ENCODE results near the gene NPBWR2. TPM values are rescaled to one million over a fixed set of nuclear protein-coding genes. Genes with fewer than 3 reads are reported as not detected.

The NPBWR2 gene
- total RNA-seq, 1 donor from 2014 or later, result not detected

- DNase-seq, result peak; percentile 7
- Mint-ChIP-seq H3K4me1 (ENCODE audit: low read depth, unreplicated experiment) (peaks cover 11% of the 10 kb centered on the region), H3K9me3 (ENCODE audit: unreplicated experiment) (peaks cover 3% of the 10 kb centered on the region), H3K4me3 (ENCODE audit: unreplicated experiment) (no peak overlapping the region), H3K27ac (ENCODE audit: unreplicated experiment) (no peak overlapping the region), H3K27me3 (ENCODE audit: unreplicated experiment) (peaks cover 2% of the 10 kb centered on the region), H3K36me3 (ENCODE audit: unreplicated experiment) (no peaks in the 10 kb centered on the region)
- TF ChIP-seq CTCF (IDR thresholded peaks at IDR 0.05; ENCODE audit: partially characterized antibody, unreplicated experiment), result no peak
These were observed 7.1 kb upstream of the NPBWR2 start for GRCh38 chr20:64114356-64114971.

GRCh38 chr20:64113796-64114355 lies 6.5 kb upstream of the NPBWR2 start:
- Mint-ChIP-seq H3K9me3 (ENCODE audit: unreplicated experiment) (peaks cover 3% of the 10 kb centered on the region), H3K4me1 (ENCODE audit: low read depth, unreplicated experiment) (peaks cover 11% of the 10 kb centered on the region), H3K36me3 (ENCODE audit: unreplicated experiment) (no peaks in the 10 kb centered on the region), H3K27ac (ENCODE audit: unreplicated experiment) (no peak overlapping the region), H3K27me3 (ENCODE audit: unreplicated experiment) (peaks cover 2% of the 10 kb centered on the region), H3K4me3 (ENCODE audit: unreplicated experiment) (no peak overlapping the region)
- TF ChIP-seq CTCF (IDR thresholded peaks at IDR 0.05; ENCODE audit: partially characterized antibody, unreplicated experiment), result no peak
- DNase-seq, result peak; percentile 10

GRCh38 chr20:64113444-64113775 lies 6.0 kb upstream of the NPBWR2 start:
- Mint-ChIP-seq H3K36me3 (ENCODE audit: unreplicated experiment) (no peaks in the 10 kb centered on the region), H3K4me3 (ENCODE audit: unreplicated experiment) (no peak overlapping the region), H3K27ac (ENCODE audit: unreplicated experiment) (no peak overlapping the region), H3K4me1 (ENCODE audit: low read depth, unreplicated experiment) (peaks cover 11% of the 10 kb centered on the region), H3K27me3 (ENCODE audit: unreplicated experiment) (peaks cover 2% of the 10 kb centered on the region), H3K9me3 (ENCODE audit: unreplicated experiment) (peaks cover 5% of the 10 kb centered on the region)
- DNase-seq, result peak; percentile 10
- TF ChIP-seq CTCF (IDR thresholded peaks at IDR 0.05; ENCODE audit: partially characterized antibody, unreplicated experiment), result no peak

GRCh38 chr20:64112691-64113443 lies 5.5 kb upstream of the NPBWR2 start:
- TF ChIP-seq CTCF (IDR thresholded peaks at IDR 0.05; ENCODE audit: partially characterized antibody, unreplicated experiment), result no peak
- Mint-ChIP-seq H3K4me1 (ENCODE audit: low read depth, unreplicated experiment) (peaks cover 15% of the 10 kb centered on the region), H3K27me3 (ENCODE audit: unreplicated experiment) (peaks cover 6% of the 10 kb centered on the region), H3K4me3 (ENCODE audit: unreplicated experiment) (no peak overlapping the region), H3K9me3 (ENCODE audit: unreplicated experiment) (peaks cover 8% of the 10 kb centered on the region), H3K36me3 (ENCODE audit: unreplicated experiment) (no peaks in the 10 kb centered on the region), H3K27ac (ENCODE audit: unreplicated experiment) (peak overlapping the region; percentile 64)
- peak; percentile 11 for DNase-seq
